Measurements from ENCODE around the gene ATP5F1C.

DNA sequence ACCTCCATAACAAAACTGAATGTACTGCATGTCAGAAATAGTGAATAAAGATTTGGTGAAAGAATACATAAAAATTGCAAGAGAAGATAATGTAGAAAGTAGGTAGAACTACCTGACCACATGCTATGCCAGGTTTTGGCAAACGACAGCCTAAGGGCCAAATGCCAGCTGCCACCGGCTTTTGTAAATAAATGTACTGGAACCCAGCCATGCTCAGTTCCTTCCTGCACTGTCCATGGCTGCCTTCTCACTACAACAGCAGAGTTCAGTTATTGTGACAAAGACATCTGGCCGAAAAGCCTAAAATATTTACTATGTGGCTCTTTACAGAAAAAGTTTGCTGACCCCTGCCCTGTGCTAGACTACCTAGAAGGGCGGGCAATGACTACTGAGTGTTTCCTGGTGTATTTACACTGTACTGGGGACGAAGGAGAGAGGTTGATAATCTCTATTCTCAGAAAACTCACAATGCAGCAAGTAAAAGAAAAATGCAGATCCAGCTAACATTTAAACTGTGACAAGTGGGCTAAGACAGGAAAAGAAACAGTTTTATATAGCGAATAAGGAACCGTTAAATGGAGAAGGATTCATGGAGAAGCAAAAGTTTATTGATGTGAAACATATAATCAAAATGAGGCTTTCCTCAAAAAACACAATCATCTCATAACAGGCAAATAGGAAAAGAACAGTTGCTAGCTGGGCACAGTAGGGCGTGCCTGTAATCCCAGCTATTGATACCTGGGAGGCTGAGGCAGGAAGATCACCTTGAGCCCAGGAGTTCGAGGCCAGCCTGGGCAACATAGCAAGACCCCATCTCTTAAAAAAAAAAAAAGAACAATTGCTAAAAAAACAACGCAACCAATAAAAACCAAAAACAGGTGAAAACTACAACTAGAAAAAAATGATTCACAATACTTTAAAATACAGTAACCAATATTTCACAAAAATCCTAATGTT lies 13.9 kb upstream of the ATP5F1C start:
- no peak for TF ChIP-seq POLR2A (IDR thresholded peaks at IDR 0.05; ENCODE audit: low read depth, low read length)
- no peak for TF ChIP-seq TAF1 (IDR thresholded peaks at IDR 0.05; ENCODE audit: low read depth, low read length)
- no peak for TF ChIP-seq POLR2AphosphoS5 (IDR thresholded peaks at IDR 0.05; ENCODE audit: low read depth, low read length)
- no peak for TF ChIP-seq POU2F2 (IDR thresholded peaks at IDR 0.05; ENCODE audit: low read depth, low read length)
- no peak for TF ChIP-seq SPI1 (IDR thresholded peaks at IDR 0.05; ENCODE audit: low read depth, low read length)
- TF ChIP-seq PAX5 (IDR thresholded peaks at IDR 0.05; ENCODE audit: insufficient read depth, low read length, severe bottlenecking): no peak

Data from GM12891 (cell line).